ENCODE measurements around the gene ANKRD33B. TPM values are rescaled to one million over a fixed set of nuclear protein-coding genes. Genes with fewer than 3 reads are reported as not detected.

Gene ANKRD33B
- total RNA-seq, 2 donors from 2014 or later, result 4.1 to 7.4 TPM

DNA sequence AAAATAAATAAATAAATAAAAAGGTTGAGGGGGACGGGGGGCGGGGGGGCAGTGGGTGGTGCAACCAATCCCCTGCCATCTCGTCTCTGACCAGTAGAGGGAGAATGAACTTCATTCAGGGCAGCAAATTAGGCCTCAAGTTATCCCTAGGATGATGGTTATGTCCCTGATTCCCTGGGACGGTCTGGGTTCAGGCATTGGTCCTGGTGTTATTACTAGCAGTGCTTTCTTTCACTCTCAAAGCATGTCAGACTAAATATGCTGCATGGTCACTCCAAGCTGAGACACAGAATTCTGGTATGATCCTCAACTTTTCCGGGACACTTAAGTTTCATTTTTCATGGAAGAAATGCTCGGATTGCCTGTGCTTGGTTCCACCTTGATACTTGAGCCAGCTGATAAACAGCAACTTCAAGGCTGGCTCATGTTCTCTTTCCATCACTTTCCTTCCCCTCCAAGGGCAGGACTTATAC lies 137.7 kb downstream of the ANKRD33B start:
- no peaks in the 10 kb centered on the region for H3K36me3 ChIP-seq
- peak; percentile 39 for DNase-seq (ENCODE audit: low spot score)
- H3K9me3 ChIP-seq, result no peaks in the 10 kb centered on the region
- peak overlapping the region in 1 of 2 donors; percentile 12 for H3K27ac ChIP-seq
- no peaks in the 10 kb centered on the region for H3K27me3 ChIP-seq (replicated peaks; ENCODE audit: insufficient read depth)
- peaks cover 27% of the 10 kb centered on the region for H3K4me1 ChIP-seq (replicated peaks)
- TF ChIP-seq, protein P1, sequence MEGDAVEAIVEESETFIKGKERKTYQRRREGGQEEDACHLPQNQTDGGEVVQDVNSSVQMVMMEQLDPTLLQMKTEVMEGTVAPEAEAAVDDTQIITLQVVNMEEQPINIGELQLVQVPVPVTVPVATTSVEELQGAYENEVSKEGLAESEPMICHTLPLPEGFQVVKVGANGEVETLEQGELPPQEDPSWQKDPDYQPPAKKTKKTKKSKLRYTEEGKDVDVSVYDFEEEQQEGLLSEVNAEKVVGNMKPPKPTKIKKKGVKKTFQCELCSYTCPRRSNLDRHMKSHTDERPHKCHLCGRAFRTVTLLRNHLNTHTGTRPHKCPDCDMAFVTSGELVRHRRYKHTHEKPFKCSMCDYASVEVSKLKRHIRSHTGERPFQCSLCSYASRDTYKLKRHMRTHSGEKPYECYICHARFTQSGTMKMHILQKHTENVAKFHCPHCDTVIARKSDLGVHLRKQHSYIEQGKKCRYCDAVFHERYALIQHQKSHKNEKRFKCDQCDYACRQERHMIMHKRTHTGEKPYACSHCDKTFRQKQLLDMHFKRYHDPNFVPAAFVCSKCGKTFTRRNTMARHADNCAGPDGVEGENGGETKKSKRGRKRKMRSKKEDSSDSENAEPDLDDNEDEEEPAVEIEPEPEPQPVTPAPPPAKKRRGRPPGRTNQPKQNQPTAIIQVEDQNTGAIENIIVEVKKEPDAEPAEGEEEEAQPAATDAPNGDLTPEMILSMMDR (IDR thresholded peaks at IDR 0.05), result peak in 3 of 4 experiments; percentile 29 to 60 (median 36)
- TF ChIP-seq POLR2A (IDR thresholded peaks at IDR 0.05), result no peak
- intact Hi-C loops (cut with DNase I), result no loop called here
- no peak overlapping the region for H3K4me3 ChIP-seq
- 57% methylated on average over 6 of the region's 6 CpGs for WGBS

DNA sequence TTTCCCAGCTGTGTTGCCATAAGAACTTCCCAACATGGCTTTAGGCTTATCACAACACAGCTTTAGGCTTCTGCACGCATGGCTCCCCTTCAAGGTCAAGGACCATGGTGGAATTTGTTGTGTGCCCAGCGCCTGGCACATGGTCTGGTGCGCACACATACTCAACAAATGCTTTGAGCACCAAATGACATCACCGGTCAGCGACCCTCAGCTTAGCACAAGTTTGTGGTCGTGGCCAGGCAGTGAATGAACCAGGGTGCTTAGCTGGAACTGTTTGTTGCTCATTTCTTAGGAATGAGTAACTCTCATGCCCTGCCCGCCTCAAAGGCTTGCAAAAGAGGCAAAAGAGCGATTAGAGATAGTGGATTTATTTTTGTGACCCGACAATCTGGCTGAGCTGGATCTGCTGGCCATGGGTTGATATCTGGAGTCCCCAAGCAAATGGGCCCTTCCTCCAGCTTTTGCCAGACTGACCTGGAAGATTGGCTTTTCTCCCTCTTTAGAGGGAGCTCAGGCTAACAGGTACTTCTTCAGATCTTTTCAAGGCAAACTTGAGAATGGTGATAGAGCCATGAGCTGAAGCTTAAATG lies 138.3 kb downstream of the ANKRD33B start:
- WGBS, result 88% methylated on average over 9 of the region's 9 CpGs
- Histone ChIP-seq H3K4me1 (replicated peaks) (peaks cover 27% of the 10 kb centered on the region), H3K9me3 (no peaks in the 10 kb centered on the region), H3K4me3 (no peak overlapping the region), H3K27ac (peak overlapping the region in 1 of 2 donors; percentile 69), H3K36me3 (no peaks in the 10 kb centered on the region), H3K27me3 (replicated peaks; ENCODE audit: insufficient read depth) (no peaks in the 10 kb centered on the region)
- DNase-seq (ENCODE audit: low spot score), result no peak
- TF ChIP-seq, protein P1 (IDR thresholded peaks at IDR 0.05), result no peak
- no peak for TF ChIP-seq POLR2AphosphoS5 (IDR thresholded peaks at IDR 0.05)
- intact Hi-C loops (cut with DNase I), result no loop called here

DNA sequence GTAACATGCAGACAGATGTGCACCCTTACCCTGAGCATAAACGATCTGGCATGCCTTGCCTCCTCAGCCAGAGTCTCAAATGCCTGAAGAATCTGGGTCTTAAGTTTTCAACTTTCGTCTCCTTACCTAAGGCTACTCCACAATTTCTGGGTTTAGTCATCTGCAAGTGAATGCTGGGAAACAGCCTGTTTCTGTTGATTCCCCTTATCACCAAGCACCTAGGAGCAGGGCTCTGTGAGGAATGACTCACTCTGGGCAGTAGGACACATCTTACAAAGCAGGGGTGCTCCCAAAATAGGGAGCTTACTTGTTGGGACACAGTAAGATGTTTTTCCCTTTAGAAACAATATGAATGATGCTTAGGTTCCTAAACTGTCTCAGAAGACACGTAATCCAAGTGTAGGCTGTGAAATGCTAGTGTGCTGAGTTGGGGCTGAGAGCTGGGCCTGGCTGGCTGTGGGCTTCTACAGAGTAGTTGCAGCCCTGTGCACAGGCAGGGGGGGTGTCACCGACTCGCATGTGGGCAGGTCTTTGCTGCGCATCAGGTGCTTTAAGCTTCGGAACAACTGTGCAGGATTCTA lies 139.1 kb downstream of the ANKRD33B start:
- intact Hi-C loops (cut with DNase I), result no loop called here
- no peaks in the 10 kb centered on the region for H3K27me3 ChIP-seq (replicated peaks; ENCODE audit: insufficient read depth)
- TF ChIP-seq, protein P1 (IDR thresholded peaks at IDR 0.05), result no peak
- TF ChIP-seq POLR2AphosphoS5 (IDR thresholded peaks at IDR 0.05) (no peak), POLR2A (IDR thresholded peaks at IDR 0.05) (no peak)
- H3K4me1 ChIP-seq (replicated peaks), result peaks cover 27% of the 10 kb centered on the region
- no peak overlapping the region for H3K4me3 ChIP-seq
- H3K36me3 ChIP-seq, result no peaks in the 10 kb centered on the region
- DNase-seq (ENCODE audit: low spot score), result peak; percentile 49
- peak overlapping the region; percentile 69 to 70 for H3K27ac ChIP-seq
- H3K9me3 ChIP-seq, result no peaks in the 10 kb centered on the region
- WGBS, result 35% methylated on average over 7 of the region's 7 CpGs

DNA sequence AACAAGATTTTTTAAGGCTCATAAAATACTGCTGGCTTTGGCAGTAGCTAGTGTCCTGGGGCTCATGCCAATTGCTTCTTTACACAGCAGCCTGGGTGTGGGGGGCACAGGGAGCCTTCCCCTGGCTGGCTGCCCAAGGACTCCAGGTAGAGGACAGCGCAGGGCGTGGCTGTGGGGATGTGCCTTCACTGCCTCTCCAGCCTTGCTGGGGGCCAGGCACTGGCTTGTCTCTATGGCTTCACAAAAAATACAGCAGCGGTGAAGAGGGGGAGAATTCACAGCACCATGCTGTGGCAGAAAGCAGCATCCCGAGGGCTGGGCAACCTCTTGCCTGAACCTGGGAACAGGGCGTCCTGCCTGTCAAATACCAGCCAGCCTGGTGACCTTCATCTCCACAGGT lies 139.8 kb downstream of the ANKRD33B start:
- peak; percentile 95 for DNase-seq (ENCODE audit: low spot score)
- H3K4me3 ChIP-seq, result no peak overlapping the region
- H3K27ac ChIP-seq, result peak overlapping the region; percentile 69 to 70
- H3K36me3 ChIP-seq, result no peaks in the 10 kb centered on the region
- TF ChIP-seq, protein P1 (IDR thresholded peaks at IDR 0.05), result peak in 1 of 4 experiments; percentile 18
- peak; percentile 80 for TF ChIP-seq POLR2AphosphoS5 (IDR thresholded peaks at IDR 0.05)
- no peak for TF ChIP-seq POLR2A (IDR thresholded peaks at IDR 0.05)
- H3K9me3 ChIP-seq, result no peaks in the 10 kb centered on the region
- intact Hi-C loops (cut with DNase I), result no loop called here
- peaks cover 27% of the 10 kb centered on the region for H3K4me1 ChIP-seq (replicated peaks)
- no peaks in the 10 kb centered on the region for H3K27me3 ChIP-seq (replicated peaks; ENCODE audit: insufficient read depth)
- WGBS, result 28% methylated on average over 5 of the region's 5 CpGs
